Prostate gland (tissue), 2 donors: Measurements from ENCODE around the gene HBD.

Experiments
- POLR2AphosphoS5 ChIP-seq: sonication (generic); formaldehyde crosslinking; IDR thresholded peaks from one replicate; pipeline ENCODE4 v1.6.1; 2017; ENCODE audit warnings: antibody characterized with exemption
- TF ChIP-seq, protein P1 (sequence below), 4 experiments: fragments of 200-600 bp in 2 of 4; fragments of 450-650 bp in 2 of 4; sonication (generic) in 2 of 4; IDR thresholded peaks; 1 replicate in 3 of 4; 2 replicates in 1 of 4; pipeline ENCODE4 v1.5.1; 2016 to 2019; ENCODE audit warnings: antibody characterized with exemption in 4 of 4, mild to moderate bottlenecking in 2 of 4, moderate library complexity in 2 of 4

DNA sequence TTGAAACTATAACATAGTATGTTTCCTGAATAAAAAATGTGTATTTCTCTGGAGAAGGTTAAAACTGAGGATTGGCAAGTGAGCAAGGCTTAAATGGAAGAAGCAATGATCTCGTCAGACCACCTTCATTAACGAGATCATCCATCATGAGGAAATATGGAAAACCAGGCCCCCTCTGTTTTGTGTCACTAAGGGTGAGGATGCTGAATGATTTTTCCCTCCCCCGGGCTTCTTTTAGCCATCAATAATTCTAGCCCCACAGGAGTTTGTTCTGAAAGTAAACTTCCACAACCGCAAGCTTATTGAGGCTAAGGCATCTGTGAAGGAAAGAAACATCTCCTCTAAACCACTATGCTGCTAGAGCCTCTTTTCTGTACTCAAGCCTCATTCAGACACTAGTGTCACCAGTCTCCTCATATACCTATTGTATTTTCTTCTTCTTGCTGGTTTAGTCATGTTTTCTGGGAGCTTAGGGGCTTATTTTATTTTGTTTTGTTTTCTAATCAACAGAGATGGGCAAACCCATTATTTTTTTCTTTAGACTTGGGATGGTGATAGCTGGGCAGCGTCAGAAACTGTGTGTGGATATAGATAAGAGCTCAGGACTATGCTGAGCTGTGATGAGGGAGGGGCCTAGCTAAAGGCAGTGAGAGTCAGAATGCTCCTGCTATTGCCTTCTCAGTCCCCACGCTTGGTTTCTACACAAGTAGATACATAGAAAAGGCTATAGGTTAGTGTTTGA, 41.3 kb upstream of the HBD start:
- TF ChIP-seq POLR2AphosphoS5 = no peak
- TF ChIP-seq, protein P1, sequence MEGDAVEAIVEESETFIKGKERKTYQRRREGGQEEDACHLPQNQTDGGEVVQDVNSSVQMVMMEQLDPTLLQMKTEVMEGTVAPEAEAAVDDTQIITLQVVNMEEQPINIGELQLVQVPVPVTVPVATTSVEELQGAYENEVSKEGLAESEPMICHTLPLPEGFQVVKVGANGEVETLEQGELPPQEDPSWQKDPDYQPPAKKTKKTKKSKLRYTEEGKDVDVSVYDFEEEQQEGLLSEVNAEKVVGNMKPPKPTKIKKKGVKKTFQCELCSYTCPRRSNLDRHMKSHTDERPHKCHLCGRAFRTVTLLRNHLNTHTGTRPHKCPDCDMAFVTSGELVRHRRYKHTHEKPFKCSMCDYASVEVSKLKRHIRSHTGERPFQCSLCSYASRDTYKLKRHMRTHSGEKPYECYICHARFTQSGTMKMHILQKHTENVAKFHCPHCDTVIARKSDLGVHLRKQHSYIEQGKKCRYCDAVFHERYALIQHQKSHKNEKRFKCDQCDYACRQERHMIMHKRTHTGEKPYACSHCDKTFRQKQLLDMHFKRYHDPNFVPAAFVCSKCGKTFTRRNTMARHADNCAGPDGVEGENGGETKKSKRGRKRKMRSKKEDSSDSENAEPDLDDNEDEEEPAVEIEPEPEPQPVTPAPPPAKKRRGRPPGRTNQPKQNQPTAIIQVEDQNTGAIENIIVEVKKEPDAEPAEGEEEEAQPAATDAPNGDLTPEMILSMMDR (IDR thresholded peaks at IDR 0.05) = no peak
